Adrenal gland (tissue), 5 donors: ENCODE results near the gene TAMM41.
"Not testable (repeated sequence)": the region's sequence is repeated elsewhere in the genome, so short reads cannot be mapped to it uniquely, and the experiment has no call there.

Experiments used
- POLR2A ChIP-seq, 2 donors: fragments of 450-650 bp; IDR thresholded peaks; one replicate each; pipeline ENCODE4 v1.6.1; 2017; ENCODE audit warnings: antibody characterized with exemption in 2 of 2, mild to moderate bottlenecking in 2 of 2, moderate library complexity in 1 of 2
- TF ChIP-seq, protein P1 (sequence below), 6 experiments: fragments of 450-650 bp in 4 of 6; fragments of 200-600 bp in 2 of 6; sonication (generic) in 1 of 6; IDR thresholded peaks; 1 replicate in 5 of 6; 2 replicates in 1 of 6; pipeline versions ENCODE4 v1.5.1 to v1.8.0; 2016 to 2021; ENCODE audit warnings: antibody characterized with exemption in 6 of 6, mild to moderate bottlenecking in 2 of 6, moderate library complexity in 1 of 6
- donor health status: DM: no; HTN: no; CAD: no.

DNA sequence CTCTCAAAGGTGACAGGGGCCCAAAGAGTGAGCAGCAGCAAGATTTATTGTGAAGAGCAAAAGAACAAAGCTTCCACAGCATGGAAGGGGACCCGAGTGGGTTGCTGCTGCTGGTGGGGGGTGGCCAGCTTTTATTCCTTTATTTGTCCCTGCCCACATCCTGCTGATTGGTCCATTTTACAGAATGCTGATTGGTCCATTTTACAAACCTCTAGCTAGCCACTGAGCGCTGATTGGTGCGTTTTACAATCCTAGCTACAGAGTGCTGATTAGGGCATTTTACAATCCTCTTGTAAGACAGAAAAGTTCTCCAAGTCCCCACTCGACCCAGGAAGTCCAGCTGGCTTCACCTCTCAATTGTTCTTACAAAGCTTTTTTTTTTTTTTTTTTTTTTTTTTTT is 94.4 kb downstream of the TAMM41 start:
- TF ChIP-seq, protein P1, sequence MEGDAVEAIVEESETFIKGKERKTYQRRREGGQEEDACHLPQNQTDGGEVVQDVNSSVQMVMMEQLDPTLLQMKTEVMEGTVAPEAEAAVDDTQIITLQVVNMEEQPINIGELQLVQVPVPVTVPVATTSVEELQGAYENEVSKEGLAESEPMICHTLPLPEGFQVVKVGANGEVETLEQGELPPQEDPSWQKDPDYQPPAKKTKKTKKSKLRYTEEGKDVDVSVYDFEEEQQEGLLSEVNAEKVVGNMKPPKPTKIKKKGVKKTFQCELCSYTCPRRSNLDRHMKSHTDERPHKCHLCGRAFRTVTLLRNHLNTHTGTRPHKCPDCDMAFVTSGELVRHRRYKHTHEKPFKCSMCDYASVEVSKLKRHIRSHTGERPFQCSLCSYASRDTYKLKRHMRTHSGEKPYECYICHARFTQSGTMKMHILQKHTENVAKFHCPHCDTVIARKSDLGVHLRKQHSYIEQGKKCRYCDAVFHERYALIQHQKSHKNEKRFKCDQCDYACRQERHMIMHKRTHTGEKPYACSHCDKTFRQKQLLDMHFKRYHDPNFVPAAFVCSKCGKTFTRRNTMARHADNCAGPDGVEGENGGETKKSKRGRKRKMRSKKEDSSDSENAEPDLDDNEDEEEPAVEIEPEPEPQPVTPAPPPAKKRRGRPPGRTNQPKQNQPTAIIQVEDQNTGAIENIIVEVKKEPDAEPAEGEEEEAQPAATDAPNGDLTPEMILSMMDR (IDR thresholded peaks at IDR 0.05): not testable (repeated sequence)
- TF ChIP-seq POLR2A (IDR thresholded peaks at IDR 0.05): not testable (repeated sequence)
